Panc1 (cell line): Measurements from ENCODE around the gene TMEM204. TPM values are rescaled to one million over a fixed set of nuclear protein-coding genes. Genes with fewer than 3 reads are reported as not detected.

Experiments
- ATAC-seq: fragments of 200-7000 bp; cut with Tn5 transposase; 2 replicates; pipeline ENCODE4 v1.9.1; 2020; ENCODE audit warnings: mild to moderate bottlenecking, moderate library complexity
- BruUV-seq: library from RNA; stranded (reverse); fragments of 400-500 nt; replicated peaks from 2 replicates; lab custom pipeline; 2021; lab: Mats Ljungman, UMichigan
- CTCF ChIA-PET: fragments of 300-600 bp; sonication (Branson Sonifier 250); formaldehyde crosslinking; loops from one replicate; lab custom pipeline; 2022; ENCODE audit warnings: antibody characterized with exemption; lab: Charles Lee
- POLR2A ChIA-PET: fragments of 300-600 bp; sonication (Branson Sonifier 250); formaldehyde crosslinking; loops from one replicate; lab custom pipeline; 2022; ENCODE audit warnings: antibody characterized with exemption; lab: Charles Lee
- DNase-seq: peaks from one replicate; pipeline ENCODE4 v3.0.0-alpha.2; 2010; ENCODE audit warnings: low read depth, low spot score
- H3K27ac ChIP-seq: 2 replicates; pipeline ENCODE4 v1.5.1; 2011; ENCODE audit warnings: mild to moderate bottlenecking, low read length, inconsistent platforms
- H3K27me3 ChIP-seq: fragments of 200-500 bp; sonication (Bioruptor generic); 2 replicates; pipeline ENCODE4 v1.6.0; 2014; ENCODE audit warnings: low read length, inconsistent platforms; ENCODE audit not compliant: control insufficient read depth, insufficient read depth
- H3K36me3 ChIP-seq: fragments of 200-500 bp; sonication (Bioruptor generic); 2 replicates; pipeline ENCODE4 v1.5.1; 2014; ENCODE audit warnings: inconsistent platforms, mild to moderate bottlenecking, low read length, moderate library complexity; ENCODE audit not compliant: control insufficient read depth, insufficient read depth
- H3K4me1 ChIP-seq: 2 replicates; pipeline ENCODE4 v1.5.1; 2011; ENCODE audit warnings: inconsistent platforms, mild to moderate bottlenecking, low read length, moderate library complexity; ENCODE audit not compliant: control insufficient read depth, insufficient read depth
- H3K4me3 ChIP-seq, 2 experiments: 2 replicates each; pipeline ENCODE4 v1.5.1; 2011 to 2012; ENCODE audit warnings: low read depth in 2 of 2, low read length in 2 of 2, mild to moderate bottlenecking in 2 of 2, inconsistent platforms in 1 of 2, moderate library complexity in 1 of 2
- H3K9me3 ChIP-seq: fragments of 200-500 bp; sonication (Bioruptor generic); 2 replicates; pipeline ENCODE4 v1.5.1; 2014; ENCODE audit warnings: low read depth, mild to moderate bottlenecking, inconsistent platforms, low read length, moderate library complexity; ENCODE audit not compliant: control insufficient read depth, insufficient read depth
- CTCF ChIP-seq: fragments of 450-650 bp; IDR thresholded peaks from 2 replicates; pipeline ENCODE4 v1.5.1; 2017; ENCODE audit warnings: mild to moderate bottlenecking
- POLR2AphosphoS5 ChIP-seq: IDR thresholded peaks from 2 replicates; pipeline ENCODE4 v1.6.1; 2012; ENCODE audit warnings: mild to moderate bottlenecking, low read depth, low read length, moderate library complexity
- REST ChIP-seq, 2 experiments: IDR thresholded peaks; 2 replicates each; pipeline ENCODE4 v1.6.1; 2011 to 2012; ENCODE audit warnings: low read depth in 2 of 2, control low read depth in 1 of 2, low read length in 1 of 2, mild to moderate bottlenecking in 1 of 2, moderate library complexity in 1 of 2; ENCODE audit not compliant: insufficient read depth in 1 of 2
- SIN3A ChIP-seq: IDR thresholded peaks from 2 replicates; pipeline ENCODE4 v1.6.1; 2012; ENCODE audit warnings: low read depth, mild to moderate bottlenecking, low read length, moderate library complexity, borderline replicate concordance; ENCODE audit not compliant: insufficient read depth
- TCF7L2 ChIP-seq: IDR thresholded peaks from 2 replicates; pipeline ENCODE4 v1.6.1; 2011; ENCODE audit warnings: mild to moderate bottlenecking, low read depth, low read length, inconsistent platforms
- in situ Hi-C: cut with HindIII; loops from 2 replicates; pipeline ENCODE4 v1.10.0; 2016; ENCODE audit warnings: low sequenced_read_pairs, low pct_unique_long_range_greater_than_20kb
- intact Hi-C: fragments of 100-400 bp; cut with micrococcal nuclease; formaldehyde crosslinking; loops from one replicate; pipeline ENCODE4 v1.10.0; 2022; ENCODE audit not compliant: unreplicated experiment
- total RNA-seq: library from RNA; stranded (reverse); gene quantifications from one replicate; pipeline ENCODE4 v1.2.1, GENCODE V29; 2021; ENCODE audit not compliant: unreplicated experiment

Gene TMEM204
- total RNA-seq, 1 experiment from 2014 or later, result 0.13 TPM

- ATAC-seq (no peak), DNase-seq (no peak)
- H3K36me3 ChIP-seq, result no peaks in the 10 kb centered on the region
- H3K27ac ChIP-seq, result no peak overlapping the region
- no TSS peak for BruUV-seq
- no peaks in the 10 kb centered on the region for H3K27me3 ChIP-seq
- ChIA-PET POLR2A (no interaction called here), CTCF (no interaction called here)
- no peaks in the 10 kb centered on the region for H3K9me3 ChIP-seq
- H3K4me1 ChIP-seq, result no peaks in the 10 kb centered on the region
- intact Hi-C loops (no loop called here), in situ Hi-C loops (no loop called here)
- H3K4me3 ChIP-seq, result no peak overlapping the region
- no peak for TF ChIP-seq POLR2AphosphoS5
- no peak for TF ChIP-seq CTCF
- no peak for TF ChIP-seq REST (IDR thresholded peaks at IDR 0.05; ENCODE audit: insufficient read depth in 1 of 2, low read depth in 2 of 2, low read length in 1 of 2)
- TF ChIP-seq TCF7L2, result no peak
- TF ChIP-seq SIN3A, result no peak
Measured at GRCh38 chr16:1573301-1573700, 39.8 kb downstream of the TMEM204 start.

- BruUV-seq, result no TSS peak
- ATAC-seq (no peak), DNase-seq (no peak)
- Histone ChIP-seq H3K27ac (no peak overlapping the region), H3K36me3 (peaks cover 2% of the 10 kb centered on the region; the same call in 1 of the 2 replicates), H3K9me3 (no peaks in the 10 kb centered on the region), H3K4me1 (no peaks in the 10 kb centered on the region), H3K4me3 (no peak overlapping the region), H3K27me3 (no peaks in the 10 kb centered on the region)
- POLR2A ChIA-PET, result no interaction called here
- intact Hi-C loops, result no loop called here
- in situ Hi-C loops, result no loop called here
- no peak for TF ChIP-seq POLR2AphosphoS5
- TF ChIP-seq REST (IDR thresholded peaks at IDR 0.05; ENCODE audit: insufficient read depth in 1 of 2, low read depth in 2 of 2, low read length in 1 of 2), result no peak
- no peak for TF ChIP-seq TCF7L2
- TF ChIP-seq SIN3A, result no peak
- no peak for TF ChIP-seq CTCF
- CTCF ChIA-PET, result no interaction called here
Measured at GRCh38 chr16:1575578-1575977, 42.1 kb downstream of the TMEM204 start.
